Prostate gland (tissue), 2 donors: ENCODE data around the gene VAPB.

ENCODE experiments used
- POLR2A ChIP-seq: fragments of 450-650 bp; IDR thresholded peaks from one replicate; pipeline ENCODE4 v1.6.1; 2016; ENCODE audit warnings: antibody characterized with exemption, mild to moderate bottlenecking
- TF ChIP-seq, protein P1 (sequence below), 4 experiments: fragments of 200-600 bp in 2 of 4; fragments of 450-650 bp in 2 of 4; sonication (generic) in 2 of 4; IDR thresholded peaks; 1 replicate in 3 of 4; 2 replicates in 1 of 4; pipeline ENCODE4 v1.5.1; 2016 to 2019; ENCODE audit warnings: antibody characterized with exemption in 4 of 4, mild to moderate bottlenecking in 2 of 4, moderate library complexity in 2 of 4

GRCh38 chr20:58464838-58465237 is 75.8 kb downstream of the VAPB start:
- TF ChIP-seq, protein P1, sequence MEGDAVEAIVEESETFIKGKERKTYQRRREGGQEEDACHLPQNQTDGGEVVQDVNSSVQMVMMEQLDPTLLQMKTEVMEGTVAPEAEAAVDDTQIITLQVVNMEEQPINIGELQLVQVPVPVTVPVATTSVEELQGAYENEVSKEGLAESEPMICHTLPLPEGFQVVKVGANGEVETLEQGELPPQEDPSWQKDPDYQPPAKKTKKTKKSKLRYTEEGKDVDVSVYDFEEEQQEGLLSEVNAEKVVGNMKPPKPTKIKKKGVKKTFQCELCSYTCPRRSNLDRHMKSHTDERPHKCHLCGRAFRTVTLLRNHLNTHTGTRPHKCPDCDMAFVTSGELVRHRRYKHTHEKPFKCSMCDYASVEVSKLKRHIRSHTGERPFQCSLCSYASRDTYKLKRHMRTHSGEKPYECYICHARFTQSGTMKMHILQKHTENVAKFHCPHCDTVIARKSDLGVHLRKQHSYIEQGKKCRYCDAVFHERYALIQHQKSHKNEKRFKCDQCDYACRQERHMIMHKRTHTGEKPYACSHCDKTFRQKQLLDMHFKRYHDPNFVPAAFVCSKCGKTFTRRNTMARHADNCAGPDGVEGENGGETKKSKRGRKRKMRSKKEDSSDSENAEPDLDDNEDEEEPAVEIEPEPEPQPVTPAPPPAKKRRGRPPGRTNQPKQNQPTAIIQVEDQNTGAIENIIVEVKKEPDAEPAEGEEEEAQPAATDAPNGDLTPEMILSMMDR (IDR thresholded peaks at IDR 0.05): no peak
- no peak for TF ChIP-seq POLR2A
